Chondrocyte (in vitro differentiated cells): ENCODE results near the gene MRPL32. TPM values are rescaled to one million over a fixed set of nuclear protein-coding genes. Genes with fewer than 3 reads are reported as not detected.

ENCODE experiments used
- DNase-seq: peaks from one replicate; pipeline ENCODE4 v3.0.0; 2021; ENCODE audit warnings: mixed read lengths, low spot score
- H3K27ac Mint-ChIP-seq: one replicate; pipeline ENCODE4 v1.8.0; 2021; ENCODE audit warnings: mild to moderate bottlenecking, moderate library complexity, mixed read lengths; ENCODE audit not compliant: unreplicated experiment
- H3K27me3 Mint-ChIP-seq: 2 replicates; pipeline ENCODE4 v1.8.0; 2021; ENCODE audit warnings: low read depth, mixed read lengths
- H3K36me3 Mint-ChIP-seq: 2 replicates; pipeline ENCODE4 v1.8.0; 2021; ENCODE audit warnings: low read depth, mixed read lengths
- H3K4me1 Mint-ChIP-seq: 2 replicates; pipeline ENCODE4 v1.8.0; 2021; ENCODE audit warnings: low read depth, mild to moderate bottlenecking, mixed read lengths
- H3K4me3 Mint-ChIP-seq: one replicate; pipeline ENCODE4 v1.8.0; 2021; ENCODE audit warnings: mild to moderate bottlenecking, moderate library complexity, mixed read lengths; ENCODE audit not compliant: unreplicated experiment
- H3K9me3 Mint-ChIP-seq: 2 replicates; pipeline ENCODE4 v1.8.0; 2021; ENCODE audit warnings: low read depth, mixed read lengths
- total RNA-seq: library from RNA; stranded (reverse); gene quantifications from 3 replicates; pipeline ENCODE4 v1.2.1, GENCODE V29; 2021
- TF ChIP-seq, protein P1 (sequence below): fragments of 200-600 bp; sonication (generic); IDR thresholded peaks from 2 replicates; pipeline ENCODE4 v1.5.0; 2021; ENCODE audit warnings: antibody characterized with exemption, mild to moderate bottlenecking, moderate library complexity

Gene MRPL32
- total RNA-seq, 1 donor from 2014 or later = 35.9 TPM

DNA sequence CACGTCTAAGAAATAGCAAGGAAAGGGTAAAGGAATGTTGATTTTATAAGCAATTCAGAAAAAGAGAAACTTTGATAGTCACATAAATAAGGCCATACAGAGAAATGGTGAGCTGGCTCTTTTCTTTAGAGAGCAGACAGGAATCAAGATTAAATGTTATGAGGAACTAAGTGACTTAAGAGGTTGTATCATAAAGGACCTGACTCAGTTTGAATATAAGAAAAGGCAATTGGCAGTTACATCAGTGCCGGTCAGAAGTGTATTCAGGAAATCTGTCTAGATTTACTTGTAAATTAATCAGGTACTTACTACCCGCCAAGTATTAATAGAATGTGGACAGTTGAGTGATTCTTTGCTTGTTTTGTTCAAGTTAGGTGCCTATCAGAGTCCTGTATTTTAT lies 2.1 kb downstream of the MRPL32 start:
- H3K4me3 Mint-ChIP-seq = peak overlapping the region; percentile 97
- H3K27ac Mint-ChIP-seq = peak overlapping the region; percentile 70
- peaks cover 17% of the 10 kb centered on the region for H3K36me3 Mint-ChIP-seq

DNA sequence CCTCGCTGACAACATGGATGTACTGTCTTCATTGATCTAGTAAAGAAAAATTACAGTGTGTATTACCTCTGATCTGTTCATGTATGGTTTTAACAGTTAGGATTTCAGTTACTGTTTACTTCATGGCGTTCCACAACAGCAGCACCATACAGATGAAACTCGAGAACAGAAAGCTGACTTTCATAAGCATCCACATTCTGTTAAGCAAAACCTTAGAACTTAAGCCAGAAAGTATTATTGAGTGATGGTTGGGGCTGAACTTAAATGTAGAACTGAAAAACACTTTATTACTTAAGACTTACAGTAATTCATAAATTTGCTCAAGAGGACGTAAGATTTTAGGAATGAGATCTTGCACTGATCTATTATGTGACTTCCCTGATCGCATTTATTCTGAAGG lies 3.7 kb downstream of the MRPL32 start:
- Mint-ChIP-seq H3K27me3 (no peaks in the 10 kb centered on the region), H3K36me3 (peaks cover 17% of the 10 kb centered on the region), H3K9me3 (no peaks in the 10 kb centered on the region), H3K4me3 (no peak overlapping the region), H3K27ac (no peak overlapping the region), H3K4me1 (peaks cover 23% of the 10 kb centered on the region)
- no peak for DNase-seq
- TF ChIP-seq, protein P1, sequence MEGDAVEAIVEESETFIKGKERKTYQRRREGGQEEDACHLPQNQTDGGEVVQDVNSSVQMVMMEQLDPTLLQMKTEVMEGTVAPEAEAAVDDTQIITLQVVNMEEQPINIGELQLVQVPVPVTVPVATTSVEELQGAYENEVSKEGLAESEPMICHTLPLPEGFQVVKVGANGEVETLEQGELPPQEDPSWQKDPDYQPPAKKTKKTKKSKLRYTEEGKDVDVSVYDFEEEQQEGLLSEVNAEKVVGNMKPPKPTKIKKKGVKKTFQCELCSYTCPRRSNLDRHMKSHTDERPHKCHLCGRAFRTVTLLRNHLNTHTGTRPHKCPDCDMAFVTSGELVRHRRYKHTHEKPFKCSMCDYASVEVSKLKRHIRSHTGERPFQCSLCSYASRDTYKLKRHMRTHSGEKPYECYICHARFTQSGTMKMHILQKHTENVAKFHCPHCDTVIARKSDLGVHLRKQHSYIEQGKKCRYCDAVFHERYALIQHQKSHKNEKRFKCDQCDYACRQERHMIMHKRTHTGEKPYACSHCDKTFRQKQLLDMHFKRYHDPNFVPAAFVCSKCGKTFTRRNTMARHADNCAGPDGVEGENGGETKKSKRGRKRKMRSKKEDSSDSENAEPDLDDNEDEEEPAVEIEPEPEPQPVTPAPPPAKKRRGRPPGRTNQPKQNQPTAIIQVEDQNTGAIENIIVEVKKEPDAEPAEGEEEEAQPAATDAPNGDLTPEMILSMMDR = no peak

More for the DNA sequence above, 2.1 kb downstream of the MRPL32 start:
- no peak for DNase-seq
- TF ChIP-seq, protein P1 = no peak
- peaks cover 38% of the 10 kb centered on the region for H3K4me1 Mint-ChIP-seq
- no peaks in the 10 kb centered on the region for H3K27me3 Mint-ChIP-seq
- no peaks in the 10 kb centered on the region for H3K9me3 Mint-ChIP-seq

DNA sequence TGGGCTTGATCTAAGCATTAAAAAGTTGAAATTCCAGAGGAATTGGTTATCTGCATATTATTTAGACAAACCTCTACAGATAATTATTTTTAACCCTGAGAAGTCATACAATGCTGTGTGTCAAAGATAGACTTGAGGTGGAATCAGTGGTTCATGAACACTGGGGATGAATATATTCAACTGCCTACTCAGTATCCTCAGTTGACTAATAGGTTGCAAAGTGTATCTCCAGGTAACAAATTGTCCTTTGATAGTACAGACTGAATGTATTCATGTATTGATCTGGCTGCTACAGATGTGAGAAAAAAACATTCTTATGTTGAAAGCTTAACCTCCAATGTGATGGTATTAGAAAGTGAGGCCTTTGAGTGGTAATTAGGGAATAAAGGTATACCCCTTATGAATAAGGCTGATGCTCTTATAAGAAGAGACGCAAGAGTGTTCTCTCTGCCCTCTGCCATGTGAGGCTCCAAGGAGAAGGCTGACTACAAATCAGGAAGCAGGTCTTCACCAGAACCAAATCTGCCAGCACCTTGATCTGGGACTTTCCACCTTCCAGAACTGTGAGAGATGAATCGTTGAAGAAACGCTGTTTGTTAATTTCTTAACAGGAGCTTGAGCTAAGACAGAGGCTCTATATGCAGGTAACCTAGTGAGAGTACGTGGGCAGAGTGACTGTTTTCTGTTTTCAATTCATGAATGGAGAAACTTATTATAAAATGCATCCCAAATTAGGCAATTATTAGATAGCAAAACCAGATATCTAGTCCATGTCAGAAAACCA lies 7.5 kb downstream of the MRPL32 start:
- Mint-ChIP-seq H3K27ac (no peak overlapping the region), H3K36me3 (peaks cover 17% of the 10 kb centered on the region), H3K27me3 (no peaks in the 10 kb centered on the region), H3K9me3 (no peaks in the 10 kb centered on the region), H3K4me3 (no peak overlapping the region), H3K4me1 (peaks cover 3% of the 10 kb centered on the region)
- TF ChIP-seq, protein P1 = no peak
- DNase-seq = no peak

DNA sequence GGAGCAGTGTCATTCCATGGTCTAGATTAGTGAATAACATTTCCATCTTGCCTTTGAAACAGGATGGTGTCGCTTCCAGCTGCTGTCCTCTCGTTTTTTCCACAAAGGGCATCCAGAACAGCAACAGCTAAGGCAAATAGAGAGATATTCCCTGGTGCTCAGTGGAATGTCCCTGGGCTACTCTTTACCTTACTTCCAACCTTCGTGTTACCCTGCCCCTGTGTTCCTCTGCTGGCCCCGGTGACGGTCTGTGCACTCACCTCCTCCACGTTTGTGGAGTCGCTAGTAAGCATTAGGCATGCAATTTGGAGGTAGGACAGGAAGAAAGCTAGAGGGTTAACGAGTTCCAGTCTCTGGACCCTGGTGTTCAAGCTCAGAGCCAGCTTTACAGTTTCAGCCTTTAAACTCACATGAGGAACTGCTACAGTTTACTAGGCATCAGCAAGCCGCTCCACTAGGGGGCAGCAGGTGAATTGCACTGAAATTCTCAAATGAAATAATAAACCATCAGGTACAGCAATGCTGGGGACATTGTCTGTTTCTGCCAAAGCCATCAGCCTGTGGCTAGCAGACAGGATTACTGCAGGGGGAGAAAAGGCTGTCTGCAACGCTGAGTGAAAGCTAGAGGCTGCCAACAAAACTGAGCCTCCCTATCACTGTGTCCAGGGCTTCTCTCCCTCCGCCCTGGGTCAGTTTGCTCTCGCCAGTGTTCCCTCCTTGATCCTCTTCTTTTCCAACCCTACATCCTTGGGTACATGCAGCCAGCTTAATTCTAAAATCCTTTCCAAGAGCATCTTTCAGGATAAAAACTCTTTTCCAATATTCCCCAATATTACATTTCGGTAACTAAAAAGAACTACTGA lies 9.0 kb downstream of the MRPL32 start:
- TF ChIP-seq, protein P1 = peak; percentile 95
- DNase-seq = no peak
- H3K4me1 Mint-ChIP-seq = peaks cover 11% of the 10 kb centered on the region
- H3K4me3 Mint-ChIP-seq = no peak overlapping the region
- H3K36me3 Mint-ChIP-seq = peaks cover 8% of the 10 kb centered on the region
- H3K9me3 Mint-ChIP-seq = no peaks in the 10 kb centered on the region
- H3K27ac Mint-ChIP-seq = peak overlapping the region; percentile 9
- H3K27me3 Mint-ChIP-seq = no peaks in the 10 kb centered on the region

DNA sequence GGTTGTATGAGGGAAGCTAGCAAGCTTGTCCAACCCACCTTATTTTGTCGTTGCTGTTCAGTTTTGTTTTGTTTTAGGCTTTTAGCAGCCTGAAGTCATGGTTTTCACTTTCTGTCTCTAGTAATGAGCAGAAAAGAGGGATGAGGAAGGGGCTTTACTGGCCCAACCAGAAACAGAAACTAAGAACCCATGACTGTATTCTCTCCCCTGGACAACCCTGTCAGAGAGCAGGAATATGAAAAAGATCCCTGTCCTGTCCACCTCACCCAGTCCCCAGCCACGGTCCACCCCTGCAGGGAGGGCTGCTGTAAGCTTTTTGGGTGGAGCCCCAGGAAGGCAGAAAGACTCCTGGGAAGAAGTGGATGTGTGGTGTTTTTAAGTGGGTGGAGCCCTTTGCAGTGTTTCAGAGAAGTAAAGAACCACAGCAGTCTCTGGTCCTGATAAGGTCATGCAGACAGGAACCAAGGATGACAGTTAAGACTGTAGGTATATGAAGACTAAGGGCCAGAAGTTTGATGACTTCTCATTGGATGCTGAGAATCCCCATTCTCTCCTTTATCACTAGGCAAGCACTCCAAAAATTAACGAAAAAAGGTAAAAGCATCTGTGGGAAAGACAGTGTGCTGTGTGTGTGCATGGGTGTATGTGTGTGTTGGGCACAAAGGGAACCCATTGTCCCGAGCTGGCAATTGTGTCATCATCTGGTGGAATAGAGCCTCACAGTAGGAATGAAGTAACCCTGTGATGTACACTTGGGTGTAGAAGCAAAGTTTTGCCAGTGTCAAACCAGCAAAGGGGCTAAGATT lies 13.8 kb downstream of the MRPL32 start:
- Mint-ChIP-seq H3K4me3 (no peak overlapping the region), H3K9me3 (peaks cover 2% of the 10 kb centered on the region), H3K27me3 (no peaks in the 10 kb centered on the region), H3K4me1 (peaks cover 21% of the 10 kb centered on the region), H3K27ac (no peak overlapping the region), H3K36me3 (no peaks in the 10 kb centered on the region)
- no peak for DNase-seq
- TF ChIP-seq, protein P1 = no peak
